GM13976 (cell line): ENCODE results near the gene C1QTNF1.

Experiments used
- DNase-seq: peaks from one replicate; pipeline ENCODE4 v3.0.0; 2012; ENCODE audit warnings: low spot score
- in situ Hi-C: fragments of 300-500 bp; cut with MboI; formaldehyde crosslinking; loops from one replicate; pipeline ENCODE4 v1.12.0; 2022; ENCODE audit warnings: low sequenced_read_pairs, mixed read lengths, inconsistent platforms; ENCODE audit not compliant: unreplicated experiment
- TF ChIP-seq, protein P1 (sequence below): IDR thresholded peaks from 2 replicates; pipeline ENCODE4 v1.5.1; 2012; ENCODE audit warnings: borderline replicate concordance, mild to moderate bottlenecking; ENCODE audit not compliant: insufficient read depth; ENCODE audit errors: extremely low read depth, missing control alignments, control extremely low read depth

The C1QTNF1 gene

DNA sequence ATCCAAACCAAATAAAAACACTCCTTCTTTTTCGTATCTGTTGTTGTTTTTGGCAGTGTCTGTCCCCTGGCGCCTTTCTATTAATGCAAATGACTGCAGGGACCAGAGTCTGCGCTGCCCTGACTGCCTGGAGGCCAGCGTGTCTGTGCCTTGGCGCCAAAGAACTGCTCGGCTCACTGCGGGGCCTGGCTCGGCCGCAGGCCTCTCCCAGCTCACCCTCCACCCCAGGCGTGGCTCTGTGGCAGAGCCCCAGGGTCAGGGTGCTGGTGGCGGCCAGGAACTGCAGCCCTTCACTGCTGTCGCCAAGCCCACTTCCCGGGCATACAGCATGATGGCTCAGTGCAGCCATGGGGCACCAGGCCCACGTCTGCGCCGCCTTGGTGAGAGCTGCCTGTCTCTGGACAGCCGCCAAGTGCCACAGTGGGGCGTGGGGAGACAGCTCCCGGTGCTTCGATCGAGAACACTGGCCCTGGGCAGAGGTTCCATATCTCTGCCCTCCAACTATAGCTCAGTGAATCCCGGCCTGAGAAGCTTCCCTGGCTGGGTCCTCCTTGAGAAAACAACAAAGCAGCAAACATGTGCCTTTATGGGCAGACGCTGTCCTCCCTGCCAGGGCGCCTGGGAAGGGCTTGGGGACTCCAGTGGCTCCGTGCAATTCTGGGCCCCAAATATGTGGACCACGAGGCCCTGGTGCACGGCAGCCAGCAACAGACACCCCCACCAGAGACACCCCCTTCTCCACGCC lies 25.5 kb upstream of the C1QTNF1 start:
- in situ Hi-C loops, result no loop called here
- peak; percentile 27 for DNase-seq
- TF ChIP-seq, protein P1, sequence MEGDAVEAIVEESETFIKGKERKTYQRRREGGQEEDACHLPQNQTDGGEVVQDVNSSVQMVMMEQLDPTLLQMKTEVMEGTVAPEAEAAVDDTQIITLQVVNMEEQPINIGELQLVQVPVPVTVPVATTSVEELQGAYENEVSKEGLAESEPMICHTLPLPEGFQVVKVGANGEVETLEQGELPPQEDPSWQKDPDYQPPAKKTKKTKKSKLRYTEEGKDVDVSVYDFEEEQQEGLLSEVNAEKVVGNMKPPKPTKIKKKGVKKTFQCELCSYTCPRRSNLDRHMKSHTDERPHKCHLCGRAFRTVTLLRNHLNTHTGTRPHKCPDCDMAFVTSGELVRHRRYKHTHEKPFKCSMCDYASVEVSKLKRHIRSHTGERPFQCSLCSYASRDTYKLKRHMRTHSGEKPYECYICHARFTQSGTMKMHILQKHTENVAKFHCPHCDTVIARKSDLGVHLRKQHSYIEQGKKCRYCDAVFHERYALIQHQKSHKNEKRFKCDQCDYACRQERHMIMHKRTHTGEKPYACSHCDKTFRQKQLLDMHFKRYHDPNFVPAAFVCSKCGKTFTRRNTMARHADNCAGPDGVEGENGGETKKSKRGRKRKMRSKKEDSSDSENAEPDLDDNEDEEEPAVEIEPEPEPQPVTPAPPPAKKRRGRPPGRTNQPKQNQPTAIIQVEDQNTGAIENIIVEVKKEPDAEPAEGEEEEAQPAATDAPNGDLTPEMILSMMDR, result no peak

DNA sequence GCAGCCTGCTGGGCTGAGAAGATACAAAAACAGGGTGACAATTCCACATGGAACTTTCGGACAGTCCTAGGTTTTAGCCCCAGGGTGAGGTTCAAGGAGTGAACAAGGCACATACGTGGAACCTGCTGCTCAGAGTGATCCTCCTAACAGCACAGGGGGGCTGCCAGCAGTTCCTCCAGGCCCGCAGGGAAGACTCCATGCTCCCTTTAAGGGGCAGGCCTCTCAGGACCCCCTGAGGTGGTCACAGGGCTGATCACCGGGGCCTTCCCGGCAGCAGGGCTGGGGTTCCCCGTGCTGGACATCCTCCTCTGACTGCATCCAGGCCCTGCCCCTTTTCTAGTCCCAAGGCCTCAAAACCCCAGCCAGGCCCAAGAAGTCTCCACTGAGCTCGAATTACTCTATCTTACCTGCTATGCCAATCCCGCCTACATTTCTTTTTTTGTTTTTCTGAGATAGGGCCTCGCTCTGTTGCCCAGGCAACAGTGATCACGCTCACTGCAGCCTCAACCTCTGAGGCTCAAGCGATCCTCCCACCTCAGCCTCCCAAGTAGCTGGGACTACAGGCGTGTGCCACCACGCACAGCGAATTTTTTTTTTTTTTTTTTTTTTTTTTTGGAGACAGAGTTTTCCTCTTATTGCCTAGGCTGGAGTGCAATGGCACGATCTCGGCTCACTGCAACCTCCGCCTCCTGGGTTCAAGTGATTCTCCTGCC lies 24.8 kb upstream of the C1QTNF1 start:
- DNase-seq, result no peak
- TF ChIP-seq, protein P1, result no peak
- in situ Hi-C loops, result no loop called here

DNA sequence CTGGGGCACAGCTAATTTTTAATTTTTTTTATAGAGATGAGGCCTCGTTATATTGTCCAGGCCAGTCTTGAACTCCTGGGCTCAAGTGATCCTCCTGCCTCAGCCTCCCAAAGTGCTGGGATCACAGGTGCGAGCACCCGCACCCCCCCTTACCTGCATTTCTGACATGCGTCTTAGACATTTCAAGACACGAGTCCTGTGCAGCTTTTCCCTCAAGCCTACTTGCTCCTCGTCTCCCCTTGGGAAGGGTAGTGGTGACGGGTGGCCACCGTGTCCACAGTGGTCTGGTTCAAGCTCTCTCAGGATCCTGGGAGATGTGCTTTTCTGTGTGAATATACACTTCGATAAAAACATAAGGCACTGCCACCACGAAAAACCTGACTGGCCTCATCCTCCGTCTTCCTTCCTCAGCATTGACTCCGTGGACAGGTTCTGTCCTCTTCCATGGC lies 24.0 kb upstream of the C1QTNF1 start:
- in situ Hi-C loops, result no loop called here
- DNase-seq, result peak; percentile 12
- TF ChIP-seq, protein P1, result no peak

- peak; percentile 24 for DNase-seq
- TF ChIP-seq, protein P1, result no peak
- in situ Hi-C loops, result no loop called here
Measured at GRCh38 chr17:79000396-79001189, 23.4 kb upstream of the C1QTNF1 start.

- peak; percentile 17 for DNase-seq
- TF ChIP-seq, protein P1, result no peak
- in situ Hi-C loops, result no loop called here
Measured at GRCh38 chr17:79001190-79002020, 22.6 kb upstream of the C1QTNF1 start.
